ENCODE data around the gene PPM1H.

PPM1H gene, protein sequence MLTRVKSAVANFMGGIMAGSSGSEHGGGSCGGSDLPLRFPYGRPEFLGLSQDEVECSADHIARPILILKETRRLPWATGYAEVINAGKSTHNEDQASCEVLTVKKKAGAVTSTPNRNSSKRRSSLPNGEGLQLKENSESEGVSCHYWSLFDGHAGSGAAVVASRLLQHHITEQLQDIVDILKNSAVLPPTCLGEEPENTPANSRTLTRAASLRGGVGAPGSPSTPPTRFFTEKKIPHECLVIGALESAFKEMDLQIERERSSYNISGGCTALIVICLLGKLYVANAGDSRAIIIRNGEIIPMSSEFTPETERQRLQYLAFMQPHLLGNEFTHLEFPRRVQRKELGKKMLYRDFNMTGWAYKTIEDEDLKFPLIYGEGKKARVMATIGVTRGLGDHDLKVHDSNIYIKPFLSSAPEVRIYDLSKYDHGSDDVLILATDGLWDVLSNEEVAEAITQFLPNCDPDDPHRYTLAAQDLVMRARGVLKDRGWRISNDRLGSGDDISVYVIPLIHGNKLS

GRCh38 chr12:62934799-62935674 lies at the start of gene PPM1H:
Gene PPM1H (minus strand): TSS chr12:62935150. CDS start chr12:62934736, 414 bp downstream.
- ChIA-PET CTCF (interaction anchor here (0.6 to 0.8 kb wide), 9 partner anchors 17 to 1327 kb away, joined by 3 to 4 read pairs (median 3); no protein-coding TSS in a partner anchor), POLR2A (ENCODE audit: low non-redundant PET) (no interaction called here)
- TF ChIP-seq, protein P1, sequence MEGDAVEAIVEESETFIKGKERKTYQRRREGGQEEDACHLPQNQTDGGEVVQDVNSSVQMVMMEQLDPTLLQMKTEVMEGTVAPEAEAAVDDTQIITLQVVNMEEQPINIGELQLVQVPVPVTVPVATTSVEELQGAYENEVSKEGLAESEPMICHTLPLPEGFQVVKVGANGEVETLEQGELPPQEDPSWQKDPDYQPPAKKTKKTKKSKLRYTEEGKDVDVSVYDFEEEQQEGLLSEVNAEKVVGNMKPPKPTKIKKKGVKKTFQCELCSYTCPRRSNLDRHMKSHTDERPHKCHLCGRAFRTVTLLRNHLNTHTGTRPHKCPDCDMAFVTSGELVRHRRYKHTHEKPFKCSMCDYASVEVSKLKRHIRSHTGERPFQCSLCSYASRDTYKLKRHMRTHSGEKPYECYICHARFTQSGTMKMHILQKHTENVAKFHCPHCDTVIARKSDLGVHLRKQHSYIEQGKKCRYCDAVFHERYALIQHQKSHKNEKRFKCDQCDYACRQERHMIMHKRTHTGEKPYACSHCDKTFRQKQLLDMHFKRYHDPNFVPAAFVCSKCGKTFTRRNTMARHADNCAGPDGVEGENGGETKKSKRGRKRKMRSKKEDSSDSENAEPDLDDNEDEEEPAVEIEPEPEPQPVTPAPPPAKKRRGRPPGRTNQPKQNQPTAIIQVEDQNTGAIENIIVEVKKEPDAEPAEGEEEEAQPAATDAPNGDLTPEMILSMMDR (conservative IDR thresholded peaks at IDR 0.05; ENCODE audit: low read depth): 0 out of 2 replicates have a peak, but pooled peaks have one; percentile 14
- H3K27ac ChIP-seq: no peak within 1 kb of the TSS
- peak; percentile 43 for DNase-seq (ENCODE audit: low spot score)

GRCh38 chr12:62983594-62983993 lies 48.6 kb upstream of the PPM1H start:
- POLR2A ChIA-PET (ENCODE audit: low non-redundant PET): no interaction called here
- no peak for DNase-seq (ENCODE audit: low spot score)
- CTCF ChIA-PET: no interaction called here
- TF ChIP-seq, protein P1 (conservative IDR thresholded peaks at IDR 0.05; ENCODE audit: low read depth): no peak
- H3K27ac ChIP-seq: no peak overlapping the region

DNA sequence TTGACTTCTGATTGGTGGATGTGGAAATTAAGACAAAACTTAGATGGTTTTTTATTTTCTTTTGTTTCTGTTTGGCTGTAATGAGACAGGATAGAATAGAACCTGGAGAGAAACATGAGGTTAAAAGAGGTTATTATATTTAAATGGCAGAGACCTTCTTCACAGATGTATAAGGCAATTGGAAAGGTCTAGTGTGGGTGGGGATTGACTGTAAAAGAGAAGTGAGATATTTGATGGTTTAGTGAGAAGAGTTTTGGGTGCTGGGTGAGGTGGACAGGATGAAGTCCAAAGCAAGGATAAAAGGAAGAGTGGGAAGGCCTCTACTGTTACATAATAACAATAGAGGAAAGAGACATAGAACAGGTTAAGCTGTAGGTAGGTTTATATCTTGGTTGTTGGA lies 43.8 kb upstream of the PPM1H start:
- ChIA-PET CTCF (no interaction called here), POLR2A (ENCODE audit: low non-redundant PET) (no interaction called here)
- DNase-seq (ENCODE audit: low spot score): no peak
- no peak overlapping the region for H3K27ac ChIP-seq
- TF ChIP-seq, protein P1 (conservative IDR thresholded peaks at IDR 0.05; ENCODE audit: low read depth): no peak

DNA sequence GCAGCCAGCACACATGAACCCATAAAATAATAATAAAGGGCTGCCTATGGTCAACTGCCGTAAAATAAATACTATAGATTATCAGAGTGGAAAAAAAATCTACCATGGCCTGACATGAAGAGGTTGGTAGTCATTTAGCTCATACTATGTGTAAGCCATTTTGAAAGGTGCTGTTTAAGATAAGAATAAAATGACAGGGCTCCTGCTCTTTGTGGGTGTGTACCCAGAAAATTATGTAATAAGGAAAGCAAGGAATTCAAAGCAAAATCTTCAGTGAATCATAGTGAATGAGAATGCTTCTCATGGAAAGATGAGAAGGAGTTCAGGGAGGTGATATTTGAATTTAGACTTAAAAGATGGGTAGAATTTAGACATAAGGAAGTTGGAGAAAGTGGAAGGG lies 42.9 kb upstream of the PPM1H start:
- CTCF ChIA-PET: no interaction called here
- DNase-seq (ENCODE audit: low spot score): no peak

GRCh38 chr12:62977418-62977817 lies 42.5 kb upstream of the PPM1H start:
- TF ChIP-seq, protein P1 (conservative IDR thresholded peaks at IDR 0.05; ENCODE audit: low read depth): no peak
- no peak overlapping the region for H3K27ac ChIP-seq
- DNase-seq (ENCODE audit: low spot score): no peak
- POLR2A ChIA-PET (ENCODE audit: low non-redundant PET): no interaction called here
- CTCF ChIA-PET: no interaction called here

More for the DNA sequence above, 42.9 kb upstream of the PPM1H start:
- no peak overlapping the region for H3K27ac ChIP-seq
- TF ChIP-seq, protein P1 (conservative IDR thresholded peaks at IDR 0.05; ENCODE audit: low read depth): no peak
- POLR2A ChIA-PET (ENCODE audit: low non-redundant PET): no interaction called here

DNA sequence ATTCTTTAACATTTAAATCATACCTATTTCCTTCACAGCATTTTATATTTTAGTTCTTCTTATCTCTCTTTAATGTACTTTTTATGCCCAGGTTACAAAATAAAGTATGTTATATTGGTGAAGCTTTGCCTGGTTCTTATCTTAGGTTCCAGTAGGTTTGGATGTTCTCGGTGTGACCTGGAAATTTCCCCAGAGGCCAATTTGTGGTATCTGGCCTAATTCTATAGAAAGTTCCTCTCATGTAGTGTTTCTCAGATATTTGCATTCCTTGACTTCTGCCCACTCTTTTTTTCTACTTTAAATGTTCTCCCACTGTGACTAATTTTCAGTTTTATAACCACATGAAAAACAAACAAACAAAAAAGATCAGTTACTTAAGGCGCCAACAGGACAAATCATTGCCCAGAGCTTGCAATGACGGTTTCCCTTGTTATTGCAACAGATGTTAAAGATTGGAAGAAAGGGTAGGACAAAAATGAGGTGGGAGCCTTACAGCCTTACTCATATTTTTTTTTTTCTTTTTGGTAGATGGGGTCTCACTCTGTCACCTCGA lies 41.2 kb upstream of the PPM1H start:
- no peak for DNase-seq (ENCODE audit: low spot score)
- H3K27ac ChIP-seq: no peak overlapping the region
- TF ChIP-seq, protein P1 (conservative IDR thresholded peaks at IDR 0.05; ENCODE audit: low read depth): no peak
- ChIA-PET CTCF (no interaction called here), POLR2A (ENCODE audit: low non-redundant PET) (no interaction called here)

Measured in RWPE1 (cell line).